Measurements from ENCODE around the gene ZNF552.
"Not testable (repeated sequence)": the region's sequence is repeated elsewhere in the genome, so short reads cannot be mapped to it uniquely, and the experiment has no call there.

Gene ZNF552

GRCh38 chr19:57817976-57818375 lies 3.3 kb upstream of the ZNF552 start:
- DNase-seq: no peak

GRCh38 chr19:57816652-57817051 lies 1.9 kb upstream of the ZNF552 start:
- no peak for DNase-seq

GRCh38 chr19:57815247-57816075 lies 748 bp upstream of the ZNF552 start:
- no peak for DNase-seq

GRCh38 chr19:57813919-57814504 lies 701 bp downstream of the ZNF552 start:
- no peak for DNase-seq

- DNase-seq: not testable (repeated sequence)
Measured at GRCh38 chr19:57812975-57813820, 1.5 kb downstream of the ZNF552 start.

- no peak for DNase-seq
Measured at GRCh38 chr19:57812226-57812625, 2.5 kb downstream of the ZNF552 start.

GRCh38 chr19:57810410-57811295 lies 4.1 kb downstream of the ZNF552 start:
- not testable (repeated sequence) for DNase-seq

- DNase-seq: no peak
Measured at GRCh38 chr19:57807541-57807940, 7.2 kb downstream of the ZNF552 start.

GRCh38 chr19:57803594-57804325 lies 11.0 kb downstream of the ZNF552 start:
- DNase-seq: no peak

- DNase-seq: no peak
Measured at GRCh38 chr19:57803265-57803593, 11.5 kb downstream of the ZNF552 start.

- no peak for DNase-seq
Measured at GRCh38 chr19:57802269-57802668, 12.4 kb downstream of the ZNF552 start.

GRCh38 chr19:57800696-57801095 lies 14.0 kb downstream of the ZNF552 start:
- no peak for DNase-seq

- DNase-seq: not testable (repeated sequence)
Measured at GRCh38 chr19:57796580-57796979, 18.1 kb downstream of the ZNF552 start.

GRCh38 chr19:57789288-57789687 lies 25.4 kb downstream of the ZNF552 start:
- no peak for DNase-seq

- DNase-seq: no peak
Measured at GRCh38 chr19:57788114-57788692, 26.5 kb downstream of the ZNF552 start.

- DNase-seq: no peak
Measured at GRCh38 chr19:57786906-57787305, 27.8 kb downstream of the ZNF552 start.

- no peak for DNase-seq
Measured at GRCh38 chr19:57786286-57786685, 28.4 kb downstream of the ZNF552 start.

- DNase-seq: no peak
Measured at GRCh38 chr19:57779220-57779845, 35.4 kb downstream of the ZNF552 start.

GRCh38 chr19:57778336-57778735 lies 36.4 kb downstream of the ZNF552 start:
- DNase-seq: no peak

- no peak for DNase-seq
Measured at GRCh38 chr19:57776764-57777296, 37.9 kb downstream of the ZNF552 start.

GRCh38 chr19:57773488-57773887 lies 41.2 kb downstream of the ZNF552 start:
- DNase-seq: no peak

Data from NCI-H2081 treated with DMSO at 0.1 percent for 48 hours (cell line).